Trophoblast cell (in vitro differentiated cells and primary cell): ENCODE data around the gene RANBP17.
A peak's percentile ranks its signal among the peaks of the same experiment; 100 is the strongest.

Experiments used
- DNase-seq, 2 donors: peaks; one replicate each; pipeline ENCODE4 v3.0.0-alpha.2; 2016
- H2AFZ ChIP-seq: 2 replicates; pipeline ENCODE4 v1.6.1; 2013; ENCODE audit warnings: low read length, moderate library complexity, mild to moderate bottlenecking; ENCODE audit not compliant: insufficient read depth, poor library complexity
- H2AK5ac ChIP-seq: 2 replicates; pipeline ENCODE4 v1.6.1; 2013; ENCODE audit warnings: mild to moderate bottlenecking, low read length
- H2BK120ac ChIP-seq: 2 replicates; pipeline ENCODE4 v1.6.1; 2013; ENCODE audit warnings: low read length, mild to moderate bottlenecking, moderate library complexity; ENCODE audit not compliant: insufficient read depth, poor library complexity
- H2BK12ac ChIP-seq: 2 replicates; pipeline ENCODE4 v1.6.1; 2013; ENCODE audit warnings: mild to moderate bottlenecking, low read length, moderate library complexity
- H2BK5ac ChIP-seq: 2 replicates; pipeline ENCODE4 v1.6.1; 2013; ENCODE audit warnings: low read length, low read depth, moderate library complexity, mild to moderate bottlenecking; ENCODE audit not compliant: poor library complexity
- H3K14ac ChIP-seq: 2 replicates; pipeline ENCODE4 v1.6.1; 2013; ENCODE audit warnings: mild to moderate bottlenecking, low read length
- H3K18ac ChIP-seq: 2 replicates; pipeline ENCODE4 v1.6.1; 2013; ENCODE audit warnings: mild to moderate bottlenecking, low read length
- H3K23ac ChIP-seq: 2 replicates; pipeline ENCODE4 v1.6.1; 2013; ENCODE audit warnings: low read length
- H3K27ac ChIP-seq: 2 replicates; pipeline ENCODE4 v1.5.1; 2013; ENCODE audit warnings: low read depth, mild to moderate bottlenecking, inconsistent platforms, low read length, moderate library complexity
- H3K27me3 ChIP-seq: 2 replicates; pipeline ENCODE4 v1.6.1; 2013; ENCODE audit warnings: inconsistent platforms, mild to moderate bottlenecking, low read length, moderate library complexity; ENCODE audit not compliant: insufficient read depth
- H3K36me3 ChIP-seq, 2 experiments: 1 replicate in 1 of 2; 2 replicates in 1 of 2; pipeline ENCODE4 v1.6.1; 2013; ENCODE audit warnings: low read length in 2 of 2, mild to moderate bottlenecking in 2 of 2, moderate library complexity in 1 of 2; ENCODE audit not compliant: insufficient read depth in 2 of 2, control insufficient read depth in 1 of 2
- H3K4ac ChIP-seq: 2 replicates; pipeline ENCODE4 v1.6.1; 2013; ENCODE audit warnings: low read depth, mild to moderate bottlenecking, low read length, moderate library complexity
- H3K4me1 ChIP-seq, 2 experiments: 1 replicate in 1 of 2; 2 replicates in 1 of 2; pipeline ENCODE4 v1.6.1; 2013; ENCODE audit warnings: low read length in 2 of 2, mild to moderate bottlenecking in 2 of 2, moderate library complexity in 1 of 2; ENCODE audit not compliant: insufficient read depth in 2 of 2, control insufficient read depth in 1 of 2
- H3K4me2 ChIP-seq: 2 replicates; pipeline ENCODE4 v1.6.1; 2013; ENCODE audit warnings: inconsistent platforms, mild to moderate bottlenecking, low read length, moderate library complexity
- H3K4me3 ChIP-seq: 2 replicates; pipeline ENCODE4 v1.5.1; 2013; ENCODE audit warnings: mild to moderate bottlenecking, low read depth, low read length, inconsistent platforms
- H3K79me1 ChIP-seq: one replicate; pipeline ENCODE4 v1.6.1; 2013; ENCODE audit warnings: low read length
- H3K79me2 ChIP-seq: 2 replicates; pipeline ENCODE4 v1.6.1; 2013; ENCODE audit warnings: low read length, mild to moderate bottlenecking; ENCODE audit not compliant: control insufficient read depth, insufficient read depth, poor library complexity
- H3K9ac ChIP-seq: 2 replicates; pipeline ENCODE4 v1.6.1; 2013; ENCODE audit warnings: mild to moderate bottlenecking, low read length
- H3K9me3 ChIP-seq: 2 replicates; pipeline ENCODE4 v1.6.1; 2013; ENCODE audit warnings: low read depth, mild to moderate bottlenecking, control low read depth, inconsistent platforms, low read length; ENCODE audit not compliant: insufficient read depth
- H4K12ac ChIP-seq: 2 replicates; pipeline ENCODE4 v1.6.1; 2013; ENCODE audit warnings: low read depth, mild to moderate bottlenecking, low read length, moderate library complexity
- H4K8ac ChIP-seq: 2 replicates; pipeline ENCODE4 v1.6.1; 2013; ENCODE audit warnings: low read depth, mild to moderate bottlenecking, low read length, moderate library complexity
- H4K91ac ChIP-seq: one replicate; pipeline ENCODE4 v1.6.1; 2013; ENCODE audit warnings: low read depth, mild to moderate bottlenecking, low read length, moderate library complexity
- WGBS: extraction: QIAGEN DNeasy Blood & Tissue Kit; methylation state at CpG from one replicate; pipeline ENCODE4 v1.1.7; 2013; ENCODE audit warnings: missing lambda C conversion rate; ENCODE audit not compliant: insufficient read length, insufficient coverage; ENCODE audit errors: extremely low coverage; 5-methylcytosine and 5-hydroxymethylcytosine counted together

Gene RANBP17

DNA sequence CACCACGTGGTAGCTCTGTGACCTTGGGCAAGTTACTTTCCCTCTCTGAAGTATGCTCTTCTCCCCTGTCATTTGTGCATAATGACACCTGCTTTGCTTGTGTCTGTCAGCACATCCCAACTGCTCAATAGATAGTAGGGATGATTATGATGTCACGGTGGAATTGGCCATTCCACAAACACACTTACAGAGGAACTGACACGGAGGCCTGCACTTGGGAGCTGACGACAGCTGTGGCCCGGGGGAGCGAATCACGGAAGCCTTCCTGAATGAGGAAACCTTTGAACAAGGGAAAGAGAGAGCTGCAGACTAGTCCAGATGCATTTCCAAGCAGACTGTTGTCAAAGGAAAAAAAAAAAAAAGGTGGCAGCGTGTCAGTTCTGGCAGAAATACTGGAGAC lies 468.2 kb downstream of the RANBP17 start:
- Histone ChIP-seq H2BK5ac (no peak overlapping the region), H3K14ac (no peak overlapping the region), H3K4me1 (no peaks in the 10 kb centered on the region), H3K27me3 (peaks cover 2% of the 10 kb centered on the region), H2AK5ac (no peak overlapping the region), H3K23ac (no peak overlapping the region), H3K79me2 (no peaks in the 10 kb centered on the region), H4K12ac (no peak overlapping the region), H3K4me3 (no peak overlapping the region), H3K9me3 (no peaks in the 10 kb centered on the region), H4K8ac (no peak overlapping the region), H2AFZ (no peak overlapping the region), H3K9ac (no peak overlapping the region), H3K27ac (no peak overlapping the region), H3K36me3 (no peaks in the 10 kb centered on the region), H3K4ac (no peak overlapping the region), H3K18ac (no peak overlapping the region), H3K79me1 (no peaks in the 10 kb centered on the region), H2BK120ac (no peak overlapping the region), H2BK12ac (no peak overlapping the region), H4K91ac (no peak overlapping the region), H3K4me2 (no peak overlapping the region)
- no peak for DNase-seq
- WGBS: no CpG with 5 or more reads among the region's 8 CpGs

- Histone ChIP-seq H3K79me1 (no peaks in the 10 kb centered on the region), H3K4ac (no peak overlapping the region), H3K4me1 (peaks cover 0 to 4% of the 10 kb centered on the region in 2 experiments), H3K79me2 (no peaks in the 10 kb centered on the region), H3K9me3 (no peaks in the 10 kb centered on the region), H3K36me3 (no peaks in the 10 kb centered on the region), H3K4me3 (no peak overlapping the region), H3K27ac (no peak overlapping the region), H2BK5ac (no peak overlapping the region), H2AK5ac (no peak overlapping the region), H2AFZ (no peak overlapping the region), H3K14ac (no peak overlapping the region), H4K91ac (no peak overlapping the region), H3K18ac (no peak overlapping the region), H3K23ac (no peak overlapping the region), H4K12ac (no peak overlapping the region), H2BK120ac (no peak overlapping the region), H4K8ac (no peak overlapping the region), H3K4me2 (no peak overlapping the region), H3K27me3 (peaks cover 2% of the 10 kb centered on the region), H2BK12ac (no peak overlapping the region), H3K9ac (no peak overlapping the region)
- no CpG with 5 or more reads among the region's 8 CpGs for WGBS
- DNase-seq: no peak
Observed at GRCh38 chr5:171335616-171336015, 473.8 kb downstream of the RANBP17 start.

DNA sequence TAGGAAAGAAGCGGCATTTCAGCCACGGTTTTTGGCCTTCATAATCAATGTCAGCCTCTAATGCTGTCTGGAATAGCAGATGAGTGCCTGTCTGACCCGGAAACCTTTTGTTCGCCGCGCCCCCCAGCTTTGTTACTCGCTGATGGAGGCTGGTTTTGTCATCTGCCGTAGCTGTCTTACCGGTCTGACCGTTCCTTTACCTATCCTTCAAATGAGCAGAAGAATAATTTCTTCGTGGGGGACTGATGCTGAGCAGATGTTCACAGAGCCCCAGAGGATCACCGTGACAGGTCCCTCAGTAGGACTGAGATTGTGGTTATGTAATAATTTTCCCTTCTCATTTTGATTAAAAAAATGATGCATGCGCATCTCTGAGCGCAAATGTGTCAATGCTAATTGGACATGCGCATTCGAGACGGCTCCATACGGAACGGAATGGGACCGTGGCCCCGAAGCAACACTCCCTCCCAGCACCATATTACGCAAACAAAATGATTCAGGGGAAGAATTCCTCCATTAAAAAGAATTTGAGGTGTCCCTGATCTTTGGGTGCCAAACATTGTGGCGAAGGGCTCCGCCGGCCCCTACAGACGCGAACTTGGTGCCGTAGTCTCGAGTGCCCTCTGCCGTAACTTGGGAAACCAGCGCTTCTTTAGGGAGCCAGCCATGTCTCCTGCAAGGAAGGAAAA lies 474.8 kb downstream of the RANBP17 start:
- no peak overlapping the region for H2AK5ac ChIP-seq
- no peak overlapping the region for H3K14ac ChIP-seq
- no peak overlapping the region for H3K23ac ChIP-seq
- no peak overlapping the region for H4K91ac ChIP-seq
- H3K9ac ChIP-seq: no peak overlapping the region
- H3K79me1 ChIP-seq: no peaks in the 10 kb centered on the region
- no CpG with 5 or more reads among the region's 31 CpGs for WGBS
- no peak overlapping the region for H3K18ac ChIP-seq
- no peak overlapping the region for H2BK120ac ChIP-seq
- no peak overlapping the region for H3K4ac ChIP-seq
- no peaks in the 10 kb centered on the region for H3K79me2 ChIP-seq
- H2AFZ ChIP-seq: peak overlapping the region; percentile 58
- H2BK5ac ChIP-seq: no peak overlapping the region
- peak; percentile 55 to 71 for DNase-seq
- H3K4me2 ChIP-seq: peak overlapping the region; percentile 67
- no peaks in the 10 kb centered on the region for H3K9me3 ChIP-seq
- no peak overlapping the region for H2BK12ac ChIP-seq
- no peaks in the 10 kb centered on the region for H3K27me3 ChIP-seq
- H4K12ac ChIP-seq: no peak overlapping the region
- H3K4me3 ChIP-seq: no peak overlapping the region
- no peak overlapping the region for H3K27ac ChIP-seq
- H4K8ac ChIP-seq: peak overlapping the region; percentile 56
- H3K4me1 ChIP-seq: peaks cover 0 to 4% of the 10 kb centered on the region in 2 experiments
- H3K36me3 ChIP-seq: no peaks in the 10 kb centered on the region

- no CpG with 5 or more reads among the region's 11 CpGs for WGBS
- Histone ChIP-seq H3K9ac (no peak overlapping the region), H3K4me3 (no peak overlapping the region), H3K18ac (no peak overlapping the region), H3K27ac (no peak overlapping the region), H4K91ac (no peak overlapping the region), H3K36me3 (no peaks in the 10 kb centered on the region), H3K27me3 (no peaks in the 10 kb centered on the region), H3K9me3 (no peaks in the 10 kb centered on the region), H3K4me1 (peaks cover 0 to 4% of the 10 kb centered on the region in 2 experiments), H4K8ac (no peak overlapping the region), H2BK5ac (no peak overlapping the region), H3K4ac (no peak overlapping the region), H2BK12ac (no peak overlapping the region), H3K4me2 (peak overlapping the region; percentile 67), H2BK120ac (peak overlapping the region; percentile 11), H2AFZ (no peak overlapping the region), H3K79me1 (no peaks in the 10 kb centered on the region), H3K14ac (no peak overlapping the region), H3K23ac (no peak overlapping the region), H4K12ac (no peak overlapping the region), H2AK5ac (no peak overlapping the region), H3K79me2 (no peaks in the 10 kb centered on the region)
- DNase-seq: no peak
Observed at GRCh38 chr5:171337210-171337569, 475.4 kb downstream of the RANBP17 start.
